GM21786 (cell line): ENCODE measurements around the gene FAM221A.
"Not testable (repeated sequence)": the region's sequence is repeated elsewhere in the genome, so short reads cannot be mapped to it uniquely, and the experiment has no call there.

Experiments used
- ATAC-seq: cut with Tn5 transposase; IDR thresholded peaks from one replicate; pipeline ENCODE4 v1.9.1; 2021; ENCODE audit not compliant: unreplicated experiment

The FAM221A gene

GRCh38 chr7:23700046-23700445 is 20.0 kb downstream of the FAM221A start:
- ATAC-seq, result no peak

- ATAC-seq, result no peak
These were observed 29.2 kb downstream of the FAM221A start for GRCh38 chr7:23709081-23709750.

GRCh38 chr7:23710000-23710399 is 30.0 kb downstream of the FAM221A start, which contains the start of gene STK31:
Gene STK31, plus strand, starts transcription at chr7:23710219. Its CDS starts 67 bp downstream, at chr7:23710286.
- ATAC-seq, result no peak

- ATAC-seq, result no peak
These were observed 32.6 kb downstream of the FAM221A start for GRCh38 chr7:23712368-23713284.

- no peak for ATAC-seq
These were observed 33.5 kb downstream of the FAM221A start for GRCh38 chr7:23713285-23714149.

GRCh38 chr7:23714150-23714464 is 34.1 kb downstream of the FAM221A start:
- ATAC-seq, result no peak

GRCh38 chr7:23714579-23714978 is 34.6 kb downstream of the FAM221A start:
- no peak for ATAC-seq

- no peak for ATAC-seq
These were observed 35.1 kb downstream of the FAM221A start for GRCh38 chr7:23715099-23715498.

- no peak for ATAC-seq
These were observed 37.8 kb downstream of the FAM221A start for GRCh38 chr7:23717788-23718187.

- ATAC-seq, result no peak
These were observed 41.5 kb downstream of the FAM221A start for GRCh38 chr7:23721456-23721855.

GRCh38 chr7:23722587-23723216 is 42.7 kb downstream of the FAM221A start:
- ATAC-seq, result not testable (repeated sequence)

- ATAC-seq, result not testable (repeated sequence)
These were observed 44.1 kb downstream of the FAM221A start for GRCh38 chr7:23724113-23724512.

GRCh38 chr7:23742051-23742450 is 62.1 kb downstream of the FAM221A start:
- no peak for ATAC-seq

- no peak for ATAC-seq
These were observed 63.2 kb downstream of the FAM221A start for GRCh38 chr7:23743226-23743625.

GRCh38 chr7:23746629-23747028 is 66.6 kb downstream of the FAM221A start:
- no peak for ATAC-seq

GRCh38 chr7:23751852-23752251 is 71.9 kb downstream of the FAM221A start:
- no peak for ATAC-seq
